OCI-LY1 (cell line): Measurements from ENCODE around the gene GAGE12G.
"Not testable (repeated sequence)": the region's sequence is repeated elsewhere in the genome, so short reads cannot be mapped to it uniquely, and the experiment has no call there.

Experiments used
- CTCF ChIP-seq: fragments of 200-600 bp; sonication (generic), shearing (Covaris generic); IDR thresholded peaks from 2 replicates; pipeline ENCODE4 v1.5.1; 2017; ENCODE audit warnings: mild to moderate bottlenecking, antibody characterized with exemption, low read length, moderate library complexity, mixed read lengths
- EZH2 ChIP-seq: fragments of 200-600 bp; sonication (generic), shearing (Covaris generic); IDR thresholded peaks from 2 replicates; pipeline ENCODE4 v1.8.0; 2017; ENCODE audit warnings: borderline replicate concordance, mixed run types, mild to moderate bottlenecking, antibody characterized with exemption, low read length, moderate library complexity, mixed read lengths

- TF ChIP-seq CTCF, EZH2: not testable (repeated sequence)
These were observed 28.5 kb downstream of the GAGE12G start, which contains the start of gene GAGE1 for GRCh38 chrX:49598720-49599119.
